Stomach (tissue), 9 donors: Measurements from ENCODE around the gene RNF4. TPM values are rescaled to one million over a fixed set of nuclear protein-coding genes. Genes with fewer than 3 reads are reported as not detected.

Experiments
- DNase-seq, 2 donors: peaks; one replicate each; pipeline versions ENCODE4 v3.0.0 to v3.0.0-alpha.2; 2013 to 2019
- H3K27ac ChIP-seq, 5 donors: fragments of 200-600 bp in 4 of 5; sonication (generic) in 4 of 5; one replicate each; pipeline ENCODE4 v1.5.1; 2013 to 2019; ENCODE audit warnings: mild to moderate bottlenecking in 1 of 5, moderate library complexity in 1 of 5
- H3K27me3 ChIP-seq, 3 donors: fragments of 200-600 bp; sonication (generic); one replicate each; pipeline ENCODE4 v1.5.1; 2017 to 2019; ENCODE audit warnings: mixed run types in 1 of 3
- H3K36me3 ChIP-seq, 4 donors: fragments of 200-600 bp; sonication (generic); 1 replicate in 3 of 4; 2 replicates in 1 of 4; pipeline ENCODE4 v1.5.1; 2016 to 2019
- H3K4me1 ChIP-seq, 4 donors: fragments of 200-600 bp; sonication (generic); one replicate each; pipeline ENCODE4 v1.5.1; 2016 to 2019
- H3K4me3 ChIP-seq, 4 donors: fragments of 200-600 bp; sonication (generic) in 3 of 4; one replicate each; pipeline ENCODE4 v1.5.1; 2016 to 2019; ENCODE audit warnings: mild to moderate bottlenecking in 1 of 4
- H3K9me3 ChIP-seq, 4 donors: fragments of 200-600 bp; sonication (generic); one replicate each; pipeline ENCODE4 v1.5.1; 2016 to 2019
- CTCF ChIP-seq, 7 experiments: fragments of 450-650 bp in 4 of 7; fragments of 200-600 bp in 3 of 7; sonication (generic) in 3 of 7; IDR thresholded peaks; one replicate each; pipeline ENCODE4 v1.5.1; 2016 to 2019; ENCODE audit warnings: antibody characterized with exemption in 7 of 7, control low read depth in 2 of 7, mild to moderate bottlenecking in 1 of 7
- EP300 ChIP-seq: sonication (generic); formaldehyde crosslinking; IDR thresholded peaks from one replicate; pipeline ENCODE4 v1.6.1; 2017; ENCODE audit warnings: antibody characterized with exemption
- POLR2A ChIP-seq, 4 donors: fragments of 450-650 bp; IDR thresholded peaks; one replicate each; pipeline ENCODE4 v1.6.1; 2016; ENCODE audit warnings: antibody characterized with exemption in 4 of 4, control low read depth in 2 of 4, mild to moderate bottlenecking in 1 of 4, moderate library complexity in 1 of 4
- POLR2AphosphoS5 ChIP-seq, 3 donors: sonication (generic); formaldehyde crosslinking; IDR thresholded peaks; one replicate each; pipeline ENCODE4 v1.6.1; 2016; ENCODE audit warnings: antibody characterized with exemption in 3 of 3
- WGBS, 5 donors: extraction: QIAGEN DNeasy Blood & Tissue Kit in 3 of 5; methylation state at CpG; one replicate each; pipeline versions ENCODE4 v1.1.5 to v1.1.7; 2013 to 2018; 5-methylcytosine and 5-hydroxymethylcytosine counted together
- intact Hi-C: fragments of 100-400 bp; cut with DNase I; formaldehyde crosslinking; loops from one replicate; pipeline ENCODE4 v1.15.1; 2023; ENCODE audit warnings: low total_unique reads
- polyA plus RNA-seq, 3 donors: library from polyadenylated mRNA; stranded (reverse); fragments of 200-250 nt; gene quantifications; one replicate each; pipeline ENCODE4 v1.2.3, GENCODE V29; 2013
- total RNA-seq, 5 donors: library from RNA; depleted of rRNA; stranded (reverse); fragments of >200 nt; gene quantifications; one replicate each; pipeline versions ENCODE4 v1.1.0 to v1.2.3, GENCODE V29; 2014 to 2016
- donor health status: healthy with polysubstance abuse.
- donor health status: Bipolar disorder and iron deficiency.
- donor health status: healthy.

RNF4 gene
- total and polyA plus RNA-seq, 8 donors: 5.3 to 75.2 (median 29.0) TPM

GRCh38 chr4:2497931-2498330 lies 29.0 kb downstream of the RNF4 start:
- no peaks in the 10 kb centered on the region for H3K9me3 ChIP-seq
- no peak for TF ChIP-seq CTCF (IDR thresholded peaks at IDR 0.05)
- no peak for TF ChIP-seq POLR2A (IDR thresholded peaks at IDR 0.05)
- TF ChIP-seq POLR2AphosphoS5 (IDR thresholded peaks at IDR 0.05): peak in 1 of 3 donors; percentile 37
- H3K27ac ChIP-seq: peak overlapping the region in 3 of 5 donors; percentile 18 to 69 (median 25)
- no peak overlapping the region for H3K4me3 ChIP-seq
- H3K36me3 ChIP-seq: peaks cover 55 to 98% (median 87%) of the 10 kb centered on the region in 4 donors
- peak in 1 of 2 donors; percentile 69 for DNase-seq
- no peaks in the 10 kb centered on the region for H3K27me3 ChIP-seq
- peaks cover 7 to 44% (median 27%) of the 10 kb centered on the region in 4 donors for H3K4me1 ChIP-seq
- 81 to 96% (median 91%) methylated on average over 9 of the region's 9 CpGs for WGBS, 5 donors
- intact Hi-C loops: no loop called here

GRCh38 chr4:2500547-2500946 lies 31.6 kb downstream of the RNF4 start:
- Histone ChIP-seq H3K9me3 (no peaks in the 10 kb centered on the region), H3K27me3 (no peaks in the 10 kb centered on the region), H3K27ac (no peak overlapping the region), H3K4me3 (no peak overlapping the region), H3K4me1 (peaks cover 0 to 19% (median 13%) of the 10 kb centered on the region in 4 donors), H3K36me3 (peaks cover 47 to 95% (median 90%) of the 10 kb centered on the region in 4 donors)
- TF ChIP-seq POLR2A (IDR thresholded peaks at IDR 0.05): no peak
- no peak for TF ChIP-seq POLR2AphosphoS5 (IDR thresholded peaks at IDR 0.05)
- TF ChIP-seq CTCF (IDR thresholded peaks at IDR 0.05): no peak
- no peak for TF ChIP-seq EP300
- DNase-seq: no peak
- 85 to 90% (median 87%) methylated on average over 2 of the region's 2 CpGs for WGBS, 5 donors
- intact Hi-C loops: no loop called here

- Histone ChIP-seq H3K9me3 (no peaks in the 10 kb centered on the region), H3K4me3 (no peak overlapping the region), H3K27me3 (no peaks in the 10 kb centered on the region), H3K4me1 (peaks cover 0 to 14% (median 8%) of the 10 kb centered on the region in 4 donors), H3K36me3 (peaks cover 47 to 95% (median 90%) of the 10 kb centered on the region in 4 donors), H3K27ac (no peak overlapping the region)
- no peak for TF ChIP-seq EP300
- no peak for DNase-seq
- WGBS, 5 donors: 89 to 100% (median 96%) methylated on average over 2 to 7 of the region's 7 CpGs
- intact Hi-C loops: no loop called here
Observed at GRCh38 chr4:2501034-2501594, 32.2 kb downstream of the RNF4 start.

GRCh38 chr4:2503809-2504208 lies 34.9 kb downstream of the RNF4 start:
- Histone ChIP-seq H3K27ac (no peak overlapping the region), H3K4me1 (no peaks in the 10 kb centered on the region), H3K9me3 (no peaks in the 10 kb centered on the region), H3K27me3 (no peaks in the 10 kb centered on the region), H3K36me3 (peaks cover 37 to 89% (median 86%) of the 10 kb centered on the region in 4 donors), H3K4me3 (no peak overlapping the region)
- TF ChIP-seq EP300 (no peak), POLR2A (IDR thresholded peaks at IDR 0.05) (no peak), POLR2AphosphoS5 (IDR thresholded peaks at IDR 0.05) (no peak), CTCF (IDR thresholded peaks at IDR 0.05) (no peak)
- intact Hi-C loops: no loop called here
- DNase-seq: no peak
- 93 to 98% (median 95%) methylated on average over 5 of the region's 5 CpGs for WGBS, 5 donors

- H3K4me1 ChIP-seq: peaks cover 0 to 7% (median 0%) of the 10 kb centered on the region in 4 donors
- H3K9me3 ChIP-seq: no peaks in the 10 kb centered on the region
- TF ChIP-seq CTCF (IDR thresholded peaks at IDR 0.05): no peak
- no peak for TF ChIP-seq POLR2A (IDR thresholded peaks at IDR 0.05)
- TF ChIP-seq EP300: no peak
- TF ChIP-seq POLR2AphosphoS5 (IDR thresholded peaks at IDR 0.05): no peak
- no peaks in the 10 kb centered on the region for H3K27me3 ChIP-seq
- intact Hi-C loops: no loop called here
- no peak overlapping the region for H3K27ac ChIP-seq
- H3K4me3 ChIP-seq: no peak overlapping the region
- 90 to 97% (median 95%) methylated on average over 4 of the region's 4 CpGs for WGBS, 5 donors
- DNase-seq: no peak
- peaks cover 31 to 86% (median 80%) of the 10 kb centered on the region in 4 donors for H3K36me3 ChIP-seq
Observed at GRCh38 chr4:2507259-2507658, 38.4 kb downstream of the RNF4 start.
